ENCODE data around the gene ZNF768. TPM values are rescaled to one million over a fixed set of nuclear protein-coding genes. Genes with fewer than 3 reads are reported as not detected.

Gene ZNF768
- total and polyA plus RNA-seq, 2 donors (not counting 1 experiment from before 2014, with no cell fraction given) = 24.8 to 36.5 TPM

DNA sequence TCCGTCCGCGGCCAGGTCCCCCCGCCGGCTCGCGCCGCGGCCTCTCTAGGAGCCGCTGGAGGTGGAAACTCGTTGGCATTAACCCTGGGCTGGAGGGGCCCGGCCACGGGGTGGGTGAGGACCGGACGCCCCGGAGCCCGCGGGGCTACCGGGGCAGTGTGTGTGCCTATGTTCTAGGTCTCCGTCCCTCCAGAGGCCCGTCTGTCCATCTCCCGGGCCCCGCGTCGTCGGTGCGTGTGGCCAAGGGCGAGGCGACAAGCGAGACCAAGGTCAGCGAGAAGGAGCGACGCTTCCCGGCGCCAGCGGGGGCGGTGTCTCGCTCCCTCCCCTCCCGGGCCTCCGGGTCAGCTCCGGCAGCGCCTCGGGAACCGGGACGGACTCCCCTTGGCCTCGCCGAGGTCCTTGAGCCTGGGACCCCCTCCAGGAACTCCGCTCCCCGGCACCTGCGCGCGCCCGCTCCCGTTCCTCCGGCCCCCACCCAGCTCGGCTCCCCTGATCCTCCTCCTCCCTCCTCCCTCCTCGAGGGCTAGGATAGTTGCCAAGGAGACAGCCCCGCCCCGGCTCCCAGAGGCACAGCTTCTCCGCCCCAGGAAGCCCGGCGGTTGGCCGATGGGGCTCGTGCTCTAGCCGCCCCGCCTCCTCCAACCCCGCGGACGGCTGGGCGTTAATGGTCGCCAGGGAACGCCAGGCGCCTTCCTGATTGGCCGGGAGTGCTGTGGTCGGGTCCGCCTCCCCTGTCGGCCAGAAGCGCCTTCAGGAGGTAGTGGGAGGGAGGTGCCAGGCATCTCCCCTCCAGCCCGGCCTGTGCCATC is 663 bp upstream of the ZNF768 start:
- DNase-seq (peak; percentile 94), ATAC-seq (ENCODE audit: low read depth) (peak; percentile 82)
- Histone ChIP-seq H3K36me3 (replicated peaks in 1 of 2; ENCODE audit: control extremely low read depth in 1 of 2, control insufficient read depth in 1 of 2, extremely low read depth in 1 of 2, insufficient read depth in 2 of 2, low read length in 1 of 2) (peaks cover 0 to 4% of the 10 kb centered on the region in 2 experiments), H3K79me2 (ENCODE audit: control insufficient read depth, insufficient read depth, low read length) (peaks cover 14% of the 10 kb centered on the region), H3K4me1 (ENCODE audit: control insufficient read depth in 2 of 2, insufficient read depth in 2 of 2, low read length in 2 of 2) (peaks cover 13 to 30% of the 10 kb centered on the region in 2 donors), H4K20me1 (ENCODE audit: control insufficient read depth, insufficient read depth, low read length, poor library complexity, severe bottlenecking) (no peaks in the 10 kb centered on the region), H3K9ac (ENCODE audit: low read length) (peak overlapping the region; percentile 94), H3K27ac (ENCODE audit: low read length in 2 of 2) (peak overlapping the region; percentile 87 to 89), H3K27me3 (replicated peaks in 1 of 4; ENCODE audit: control extremely low read depth in 1 of 4, control insufficient read depth in 3 of 4, insufficient read depth in 4 of 4, low read length in 3 of 4) (no peaks in the 10 kb centered on the region), H3K4me3 (ENCODE audit: control extremely low read depth in 1 of 5, extremely low read depth in 1 of 5, insufficient read depth in 1 of 5, low read depth in 2 of 5, low read length in 4 of 5) (peak overlapping the region; percentile 59 to 97 (median 82)), H3K4me2 (replicated peaks; ENCODE audit: low read depth, low read length, poor library complexity, severe bottlenecking) (peak overlapping the region; percentile 78), H2AFZ (ENCODE audit: insufficient read depth, low read depth, low read length, poor library complexity, severe bottlenecking) (peak overlapping the region; percentile 95), H3K9me3 (ENCODE audit: control extremely low read depth in 1 of 3, control insufficient read depth in 2 of 3, insufficient read depth in 1 of 3, low read length in 2 of 3) (no peaks in the 10 kb centered on the region)
- Mint-ChIP-seq H3K4me1 (peaks cover 20% of the 10 kb centered on the region), H3K9me3 (ENCODE audit: insufficient read depth) (no peaks in the 10 kb centered on the region), H3K4me3 (peak overlapping the region; percentile 88), H3K27ac (peak overlapping the region; percentile 96), H3K27me3 (no peaks in the 10 kb centered on the region)
- CTCF ChIA-PET = interaction anchor here (0.5 to 1.7 kb wide), 11 partner anchors 9 to 149 kb away, joined by 3 to 8 read pairs (median 3); partner anchors contain the start of genes DCTPP1, ITGAL and ZNF764
- POLR2A ChIA-PET = interaction anchor here (0.5 to 2.4 kb wide), 18 partner anchors 9 to 461 kb away, joined by 3 to 12 read pairs (median 4); partner anchors contain the start of genes ALDOA, DCTPP1, ITGAL and SEPHS2
- TF ChIP-seq EZH2 (IDR thresholded peaks at IDR 0.05; ENCODE audit: borderline replicate concordance, insufficient read depth, low read depth, low read length, poor library complexity, severe bottlenecking) = no peak
- TF ChIP-seq, protein P1, sequence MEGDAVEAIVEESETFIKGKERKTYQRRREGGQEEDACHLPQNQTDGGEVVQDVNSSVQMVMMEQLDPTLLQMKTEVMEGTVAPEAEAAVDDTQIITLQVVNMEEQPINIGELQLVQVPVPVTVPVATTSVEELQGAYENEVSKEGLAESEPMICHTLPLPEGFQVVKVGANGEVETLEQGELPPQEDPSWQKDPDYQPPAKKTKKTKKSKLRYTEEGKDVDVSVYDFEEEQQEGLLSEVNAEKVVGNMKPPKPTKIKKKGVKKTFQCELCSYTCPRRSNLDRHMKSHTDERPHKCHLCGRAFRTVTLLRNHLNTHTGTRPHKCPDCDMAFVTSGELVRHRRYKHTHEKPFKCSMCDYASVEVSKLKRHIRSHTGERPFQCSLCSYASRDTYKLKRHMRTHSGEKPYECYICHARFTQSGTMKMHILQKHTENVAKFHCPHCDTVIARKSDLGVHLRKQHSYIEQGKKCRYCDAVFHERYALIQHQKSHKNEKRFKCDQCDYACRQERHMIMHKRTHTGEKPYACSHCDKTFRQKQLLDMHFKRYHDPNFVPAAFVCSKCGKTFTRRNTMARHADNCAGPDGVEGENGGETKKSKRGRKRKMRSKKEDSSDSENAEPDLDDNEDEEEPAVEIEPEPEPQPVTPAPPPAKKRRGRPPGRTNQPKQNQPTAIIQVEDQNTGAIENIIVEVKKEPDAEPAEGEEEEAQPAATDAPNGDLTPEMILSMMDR (IDR thresholded peaks at IDR 0.05) = peak; percentile 6
- under 1% methylated on average over 49 of the region's 79 CpGs for WGBS (ENCODE audit: insufficient coverage)
- intact Hi-C loops (cut with micrococcal nuclease) = loop anchor here (1.0 to 5.0 kb wide), 15 partner anchors 8 to 435 kb away; partner anchors contain the start of genes DCTPP1, FBRS, ITGAL and SEPHS2
